Kidney (tissue), 14 donors: ENCODE measurements around the gene GPRIN3. TPM values are rescaled to one million over a fixed set of nuclear protein-coding genes. Genes with fewer than 3 reads are reported as not detected.

Source experiments
- DNase-seq, 5 donors: peaks; one replicate each; pipeline ENCODE4 v3.0.0-alpha.2; 2013 to 2020
- FAIRE-seq: peaks from 2 replicates; lab custom pipeline; 2012; peaks lifted over from hg19 to GRCh38; lab: Jason Lieb, UNC
- H3K27ac ChIP-seq, 2 donors: one replicate each; pipeline ENCODE4 v1.7.0; 2013; ENCODE audit warnings: low read depth in 2 of 2, low read length in 2 of 2, inconsistent platforms in 1 of 2
- H3K27me3 ChIP-seq: one replicate; pipeline ENCODE4 v1.7.1; 2013; ENCODE audit warnings: low read length, inconsistent platforms; ENCODE audit not compliant: control insufficient read depth, insufficient read depth
- H3K36me3 ChIP-seq, 3 donors: one replicate each; pipeline versions ENCODE4 v1.7.0 to v1.7.1; 2013; ENCODE audit warnings: low read length in 3 of 3, control low read depth in 1 of 3, inconsistent platforms in 1 of 3; ENCODE audit not compliant: insufficient read depth in 3 of 3, control insufficient read depth in 2 of 3
- H3K4me1 ChIP-seq, 3 donors: one replicate each; pipeline versions ENCODE4 v1.7.0 to v1.7.1; 2013; ENCODE audit warnings: low read length in 3 of 3, inconsistent platforms in 1 of 3, low read depth in 1 of 3; ENCODE audit not compliant: control insufficient read depth in 2 of 3, insufficient read depth in 2 of 3
- H3K4me3 ChIP-seq, 3 donors: one replicate each; pipeline versions ENCODE4 v1.7.0 to v1.8.1; 2013; ENCODE audit warnings: low read length in 3 of 3, control low read depth in 1 of 3, inconsistent platforms in 1 of 3
- H3K9ac ChIP-seq, 3 donors: one replicate each; pipeline versions ENCODE4 v1.7.0 to v1.7.1; 2013; ENCODE audit warnings: low read length in 3 of 3, control low read depth in 1 of 3, inconsistent platforms in 1 of 3
- H3K9me3 ChIP-seq, 3 donors: one replicate each; pipeline versions ENCODE4 v1.7.0 to v1.7.1; 2013; ENCODE audit warnings: low read length in 3 of 3, control low read depth in 1 of 3, inconsistent platforms in 1 of 3; ENCODE audit not compliant: control insufficient read depth in 2 of 3, insufficient read depth in 1 of 3
- intact Hi-C: fragments of 100-400 bp; cut with DNase I; formaldehyde crosslinking; loops from one replicate; pipeline ENCODE4 v1.11.1; 2022
- polyA plus RNA-seq: library from polyadenylated mRNA; stranded (reverse); fragments of 350-450 nt; fragmentation: Illumina TruSeq; extraction: RNeasy Lipid Tissue Mini Kit (QIAGEN cat#74804); gene quantifications from one replicate; pipeline ENCODE4 v1.2.3, GENCODE V29; 2014; ENCODE audit warnings: low read depth, low replicate concordance; ENCODE audit not compliant: insufficient read depth
- total RNA-seq: library from RNA; stranded (reverse); fragmentation: NEBNext Ultra II Directional; extraction: Animal tissue kit (Norgen Biotek cat#: 25700); gene quantifications from one replicate; pipeline ENCODE4 v1.2.1, GENCODE V29; 2021
- TF ChIP-seq, protein P1 (sequence below): IDR thresholded peaks from 3 replicates; pipeline ENCODE4 v1.5.1; 2012; ENCODE audit warnings: mild to moderate bottlenecking, moderate library complexity, borderline replicate concordance; ENCODE audit not compliant: insufficient read depth; ENCODE audit errors: extremely low read depth
- donor health status: control.
- donor health status: control.
- donor health status: control.
- donor health status: control.
- donor health status: control.
- donor health status: DM: yes; HTN: yes; CAD: no.
- donor health status: Normal renal cell carcinoma (clear cell type).

GPRIN3 gene
- total and polyA plus RNA-seq, 2 donors from 2014 or later: 2.2 to 15.2 TPM

DNA sequence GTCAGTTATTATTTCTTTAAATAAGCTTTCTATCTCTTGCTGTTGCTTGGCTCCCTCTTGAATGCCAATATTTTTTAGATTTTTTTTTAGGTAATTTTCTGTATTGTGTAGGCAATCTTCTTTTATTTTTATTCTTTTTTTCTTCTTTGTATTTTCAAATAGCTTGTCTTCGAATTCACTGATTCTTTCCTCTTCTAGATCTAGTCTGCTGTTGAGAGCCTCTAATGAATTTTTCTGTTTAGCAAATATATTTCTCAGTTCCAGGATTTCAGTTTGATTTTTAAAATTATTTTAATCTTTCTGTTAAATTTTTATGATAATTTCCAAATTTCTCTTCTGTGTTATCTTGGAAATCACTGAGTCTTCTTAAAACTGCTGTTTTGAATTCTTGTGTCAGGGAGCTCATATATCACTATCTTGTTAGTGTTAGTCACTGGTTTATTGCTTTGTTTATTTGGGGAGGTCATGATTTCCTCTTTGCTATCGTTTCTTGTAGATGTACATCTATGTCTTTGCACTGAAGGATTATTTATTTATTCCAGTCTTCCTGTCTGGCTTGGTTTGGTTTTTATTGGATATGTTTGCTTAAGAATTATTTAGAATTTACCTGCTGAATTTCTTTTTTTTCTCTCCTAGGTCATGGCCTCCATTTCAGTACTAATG is 39.9 kb upstream of the GPRIN3 start:
- Histone ChIP-seq H3K4me3 (no peak overlapping the region), H3K4me1 (no peaks in the 10 kb centered on the region), H3K9ac (no peak overlapping the region), H3K36me3 (no peaks in the 10 kb centered on the region), H3K27ac (no peak overlapping the region), H3K27me3 (no peaks in the 10 kb centered on the region), H3K9me3 (peaks cover 0 to 3% (median 0%) of the 10 kb centered on the region in 3 donors)
- intact Hi-C loops: no loop called here
- FAIRE-seq (no peak), DNase-seq (no peak)
- TF ChIP-seq, protein P1, sequence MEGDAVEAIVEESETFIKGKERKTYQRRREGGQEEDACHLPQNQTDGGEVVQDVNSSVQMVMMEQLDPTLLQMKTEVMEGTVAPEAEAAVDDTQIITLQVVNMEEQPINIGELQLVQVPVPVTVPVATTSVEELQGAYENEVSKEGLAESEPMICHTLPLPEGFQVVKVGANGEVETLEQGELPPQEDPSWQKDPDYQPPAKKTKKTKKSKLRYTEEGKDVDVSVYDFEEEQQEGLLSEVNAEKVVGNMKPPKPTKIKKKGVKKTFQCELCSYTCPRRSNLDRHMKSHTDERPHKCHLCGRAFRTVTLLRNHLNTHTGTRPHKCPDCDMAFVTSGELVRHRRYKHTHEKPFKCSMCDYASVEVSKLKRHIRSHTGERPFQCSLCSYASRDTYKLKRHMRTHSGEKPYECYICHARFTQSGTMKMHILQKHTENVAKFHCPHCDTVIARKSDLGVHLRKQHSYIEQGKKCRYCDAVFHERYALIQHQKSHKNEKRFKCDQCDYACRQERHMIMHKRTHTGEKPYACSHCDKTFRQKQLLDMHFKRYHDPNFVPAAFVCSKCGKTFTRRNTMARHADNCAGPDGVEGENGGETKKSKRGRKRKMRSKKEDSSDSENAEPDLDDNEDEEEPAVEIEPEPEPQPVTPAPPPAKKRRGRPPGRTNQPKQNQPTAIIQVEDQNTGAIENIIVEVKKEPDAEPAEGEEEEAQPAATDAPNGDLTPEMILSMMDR: no peak

DNA sequence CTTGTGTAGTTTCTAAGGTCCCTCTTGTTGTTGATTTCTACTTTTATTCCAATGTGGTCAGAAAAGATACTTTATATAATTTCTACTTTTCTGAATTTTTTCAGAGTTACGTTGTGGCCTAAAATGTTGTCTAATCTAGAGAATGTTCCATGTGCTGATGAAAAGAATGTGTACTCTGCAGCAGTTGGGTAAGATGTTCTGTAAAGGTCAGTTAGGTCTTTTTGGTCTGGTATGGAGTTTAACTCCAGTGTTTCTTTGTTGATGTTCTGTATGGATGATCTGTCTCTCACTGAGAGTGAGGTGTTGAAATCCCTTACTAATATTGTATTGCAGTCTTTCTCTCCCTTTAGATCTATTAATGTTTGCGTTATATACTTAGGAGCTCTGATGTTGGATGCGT is 37.0 kb upstream of the GPRIN3 start:
- Histone ChIP-seq H3K27me3 (no peaks in the 10 kb centered on the region), H3K4me3 (no peak overlapping the region), H3K36me3 (no peaks in the 10 kb centered on the region), H3K9me3 (peaks cover 0 to 3% (median 0%) of the 10 kb centered on the region in 3 donors), H3K4me1 (no peaks in the 10 kb centered on the region), H3K9ac (no peak overlapping the region), H3K27ac (no peak overlapping the region)
- intact Hi-C loops: no loop called here
- DNase-seq (no peak), FAIRE-seq (no peak)
- TF ChIP-seq, protein P1: no peak

DNA sequence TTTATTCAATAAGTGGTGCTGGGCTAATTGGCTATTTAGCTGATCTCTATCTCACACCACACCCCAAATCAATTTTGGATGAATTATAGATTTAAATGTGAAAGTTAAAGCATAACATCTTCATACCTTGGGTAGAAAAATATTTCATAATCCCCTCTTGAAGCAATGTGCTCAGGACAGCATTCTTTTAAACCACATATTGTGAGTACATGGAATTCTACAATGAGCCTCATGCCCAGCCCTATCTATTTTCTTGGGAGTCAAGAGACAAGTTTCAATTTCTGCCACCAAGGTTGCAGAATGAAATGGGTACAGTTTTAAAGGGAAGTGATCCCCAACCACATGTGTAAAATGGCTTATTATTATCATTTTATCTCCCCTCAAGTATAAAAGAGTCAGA is 30.6 kb upstream of the GPRIN3 start:
- Histone ChIP-seq H3K4me3 (no peak overlapping the region), H3K9me3 (no peaks in the 10 kb centered on the region), H3K9ac (no peak overlapping the region), H3K36me3 (no peaks in the 10 kb centered on the region), H3K27me3 (no peaks in the 10 kb centered on the region), H3K4me1 (no peaks in the 10 kb centered on the region), H3K27ac (no peak overlapping the region)
- DNase-seq (no peak), FAIRE-seq (no peak)
- intact Hi-C loops: no loop called here
- TF ChIP-seq, protein P1: no peak

DNA sequence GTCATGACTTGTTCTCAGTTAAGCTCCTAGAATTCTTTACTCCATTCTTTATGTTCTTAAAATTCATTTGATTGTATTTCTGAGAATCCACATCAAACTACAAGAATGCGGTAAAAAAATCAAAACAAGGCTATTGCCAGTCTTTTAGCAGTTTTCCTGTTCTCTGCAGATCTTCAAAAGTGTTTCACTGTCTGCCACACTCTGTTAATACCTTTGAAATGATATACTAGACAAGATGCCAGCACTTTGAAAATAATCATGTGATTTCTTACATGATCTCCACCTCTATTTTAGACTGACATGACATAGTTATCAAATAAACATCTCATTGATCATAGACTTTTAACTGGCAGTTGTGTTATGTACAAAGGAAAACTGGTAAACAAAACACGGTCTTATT is 30.1 kb upstream of the GPRIN3 start:
- intact Hi-C loops: no loop called here
- TF ChIP-seq, protein P1: no peak
- DNase-seq: no peak
- no peaks in the 10 kb centered on the region for H3K4me1 ChIP-seq
- no peak overlapping the region for H3K27ac ChIP-seq
- no peak overlapping the region for H3K9ac ChIP-seq
- no peaks in the 10 kb centered on the region for H3K9me3 ChIP-seq
- no peaks in the 10 kb centered on the region for H3K36me3 ChIP-seq
- no peak overlapping the region for H3K4me3 ChIP-seq
- no peaks in the 10 kb centered on the region for H3K27me3 ChIP-seq
- FAIRE-seq: no peak
